Activated naive CD8-positive, alpha-beta T cell (primary cell): ENCODE results near the gene KCNIP3.

Experiments
- H3K27ac Mint-ChIP-seq: one replicate; pipeline ENCODE4 v1.8.0; 2021; ENCODE audit warnings: mixed read lengths
- H3K27me3 Mint-ChIP-seq: one replicate; pipeline ENCODE4 v1.8.0; 2021; ENCODE audit warnings: mixed read lengths
- H3K36me3 Mint-ChIP-seq: one replicate; pipeline ENCODE4 v1.8.0; 2021; ENCODE audit warnings: mixed read lengths
- H3K4me1 Mint-ChIP-seq: one replicate; pipeline ENCODE4 v1.8.0; 2021; ENCODE audit warnings: low read depth, mixed read lengths
- H3K4me3 Mint-ChIP-seq: one replicate; pipeline ENCODE4 v1.8.0; 2021; ENCODE audit warnings: mild to moderate bottlenecking, mixed read lengths
- H3K9me3 Mint-ChIP-seq: one replicate; pipeline ENCODE4 v1.8.0; 2021; ENCODE audit warnings: low read depth, mixed read lengths

The KCNIP3 gene

DNA sequence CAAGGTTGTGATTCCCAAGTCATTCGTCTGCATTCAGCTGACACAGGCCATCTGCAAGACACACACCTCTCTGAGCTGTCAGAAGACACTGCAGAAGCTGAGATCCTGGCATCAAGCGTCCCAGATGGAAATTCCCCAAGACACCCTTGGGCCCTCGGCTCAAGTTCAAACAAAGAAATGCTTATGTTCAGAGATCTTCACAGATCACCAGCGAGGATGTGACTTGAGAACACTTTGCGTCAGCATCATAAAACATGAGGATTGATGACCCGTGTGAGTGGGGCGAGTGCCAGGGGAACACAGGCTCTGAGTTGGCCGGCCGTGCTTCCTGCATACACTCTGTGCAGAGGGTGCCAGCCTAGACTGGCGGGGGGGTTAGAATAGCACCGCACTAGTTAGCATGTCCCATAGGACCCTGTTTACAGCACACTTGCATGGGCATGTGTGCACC, 36.8 kb downstream of the KCNIP3 start:
- Mint-ChIP-seq H3K9me3 (no peaks in the 10 kb centered on the region), H3K4me1 (no peaks in the 10 kb centered on the region), H3K27ac (no peak overlapping the region), H3K36me3 (no peaks in the 10 kb centered on the region), H3K4me3 (no peak overlapping the region), H3K27me3 (no peaks in the 10 kb centered on the region)

DNA sequence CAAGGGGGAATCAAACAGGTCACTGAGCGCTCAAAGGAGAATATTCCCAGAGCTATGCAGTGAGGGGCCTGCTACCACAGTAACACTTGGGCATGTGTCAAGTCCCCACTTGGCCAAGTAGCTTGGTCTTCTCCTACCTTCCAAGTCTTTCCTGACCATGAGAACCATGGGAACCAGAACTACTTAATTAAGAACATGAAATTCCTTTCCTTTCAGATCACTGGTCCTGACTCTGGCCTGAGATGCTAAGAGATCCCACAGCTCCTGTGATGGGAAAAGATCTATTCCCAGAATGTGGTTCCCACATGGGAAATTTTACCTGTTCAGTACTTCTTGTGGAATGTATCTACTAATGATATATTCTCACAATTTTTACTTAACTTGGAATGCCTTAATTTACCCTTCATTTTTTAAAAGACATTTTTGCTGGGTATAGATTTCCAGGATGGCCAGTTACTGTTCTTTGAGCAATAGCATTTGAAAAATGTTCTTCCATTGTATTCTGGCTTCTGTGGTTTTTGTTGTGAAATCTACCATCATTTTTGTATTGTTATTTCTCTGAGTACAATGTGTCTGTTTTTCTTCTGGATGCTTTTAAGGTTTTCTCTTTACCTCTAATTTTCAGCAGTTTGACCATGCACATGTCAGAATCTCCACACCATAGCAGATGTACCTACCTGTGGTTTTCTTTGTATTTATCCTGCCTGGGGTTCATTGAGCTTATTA, 37.9 kb downstream of the KCNIP3 start:
- Mint-ChIP-seq H3K4me1 (no peaks in the 10 kb centered on the region), H3K27me3 (no peaks in the 10 kb centered on the region), H3K9me3 (no peaks in the 10 kb centered on the region), H3K4me3 (no peak overlapping the region), H3K36me3 (no peaks in the 10 kb centered on the region), H3K27ac (no peak overlapping the region)

DNA sequence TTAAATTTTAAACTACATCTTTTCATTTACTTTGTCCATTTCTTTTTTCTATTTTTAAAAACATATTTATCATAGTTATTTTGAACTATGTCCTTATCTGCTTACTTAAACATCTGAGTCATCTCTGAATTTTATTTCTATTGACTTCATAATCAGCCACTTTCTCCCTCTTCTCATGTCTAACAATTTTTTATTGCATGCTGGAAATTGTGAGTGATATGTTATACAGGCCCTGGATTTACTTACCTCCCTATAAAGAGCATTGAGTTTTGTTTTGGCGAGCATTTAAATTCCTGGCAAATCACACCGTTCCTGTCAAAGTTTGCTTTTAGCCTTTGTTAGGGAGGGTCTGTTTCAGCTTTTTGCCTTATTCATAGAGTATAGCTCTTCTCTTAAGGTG, 39.3 kb downstream of the KCNIP3 start:
- H3K4me3 Mint-ChIP-seq: no peak overlapping the region
- no peaks in the 10 kb centered on the region for H3K4me1 Mint-ChIP-seq
- no peak overlapping the region for H3K27ac Mint-ChIP-seq
- no peaks in the 10 kb centered on the region for H3K36me3 Mint-ChIP-seq
- H3K27me3 Mint-ChIP-seq: no peaks in the 10 kb centered on the region
- H3K9me3 Mint-ChIP-seq: no peaks in the 10 kb centered on the region

DNA sequence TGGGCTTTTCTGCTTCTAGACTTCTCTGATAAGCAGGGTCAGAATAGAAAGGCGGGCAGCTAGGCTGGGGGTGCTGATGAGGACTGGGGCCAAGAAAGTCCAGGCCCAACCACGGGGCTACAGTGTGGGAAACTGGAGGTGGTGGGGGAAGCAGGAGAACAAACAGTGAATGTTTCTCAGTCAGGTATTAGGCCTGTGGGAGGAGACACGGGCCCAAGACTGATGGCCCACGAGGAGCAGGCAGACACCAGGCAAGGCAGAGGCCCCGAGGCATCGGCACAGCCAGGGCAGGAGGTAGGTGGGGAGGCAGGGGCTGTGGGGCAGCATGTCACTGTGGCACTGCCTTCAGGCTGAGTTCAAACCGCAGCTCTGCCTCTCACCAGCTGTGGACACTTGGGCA, 40.7 kb downstream of the KCNIP3 start:
- no peaks in the 10 kb centered on the region for H3K36me3 Mint-ChIP-seq
- peaks cover 8% of the 10 kb centered on the region for H3K27me3 Mint-ChIP-seq
- no peaks in the 10 kb centered on the region for H3K9me3 Mint-ChIP-seq
- no peak overlapping the region for H3K27ac Mint-ChIP-seq
- H3K4me3 Mint-ChIP-seq: no peak overlapping the region
- H3K4me1 Mint-ChIP-seq: no peaks in the 10 kb centered on the region

DNA sequence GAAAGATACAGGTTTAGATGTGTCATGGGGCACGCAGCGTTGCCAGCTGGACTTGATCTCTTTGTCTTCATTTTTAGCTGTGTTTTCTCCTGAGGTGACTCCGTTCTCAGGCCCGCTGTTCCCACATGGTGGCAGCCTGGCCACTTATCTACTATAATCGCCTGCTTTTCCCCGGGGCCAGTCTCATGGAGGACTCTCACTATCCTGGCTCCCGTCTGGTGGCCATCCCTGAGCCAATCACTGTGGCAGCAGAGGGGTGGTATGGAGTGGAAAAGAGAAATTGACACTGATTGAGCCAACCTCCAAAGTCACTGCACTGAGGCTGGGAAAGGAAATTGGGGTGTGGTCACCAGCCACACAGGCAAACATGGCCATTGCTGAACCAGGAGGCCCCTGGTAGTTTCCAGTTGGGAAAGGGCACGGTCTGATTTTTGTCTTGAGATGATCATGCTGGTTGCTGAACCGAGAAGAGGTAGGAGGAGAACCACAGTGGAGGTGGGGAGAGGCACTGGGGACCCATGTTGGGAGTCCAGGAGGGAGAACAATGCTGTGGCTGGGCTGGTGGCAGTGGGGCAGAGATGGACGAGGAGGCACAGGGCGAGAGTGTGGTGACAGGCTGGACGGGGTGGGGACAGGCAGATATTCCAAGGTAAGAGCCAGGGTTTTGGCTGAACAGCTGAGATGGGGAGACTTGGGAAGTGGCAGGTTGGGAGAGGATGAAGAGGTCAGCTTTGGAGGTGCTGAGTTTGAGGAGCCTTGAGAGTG, 45.6 kb downstream of the KCNIP3 start:
- Mint-ChIP-seq H3K4me3 (no peak overlapping the region), H3K27me3 (peaks cover 20% of the 10 kb centered on the region)

DNA sequence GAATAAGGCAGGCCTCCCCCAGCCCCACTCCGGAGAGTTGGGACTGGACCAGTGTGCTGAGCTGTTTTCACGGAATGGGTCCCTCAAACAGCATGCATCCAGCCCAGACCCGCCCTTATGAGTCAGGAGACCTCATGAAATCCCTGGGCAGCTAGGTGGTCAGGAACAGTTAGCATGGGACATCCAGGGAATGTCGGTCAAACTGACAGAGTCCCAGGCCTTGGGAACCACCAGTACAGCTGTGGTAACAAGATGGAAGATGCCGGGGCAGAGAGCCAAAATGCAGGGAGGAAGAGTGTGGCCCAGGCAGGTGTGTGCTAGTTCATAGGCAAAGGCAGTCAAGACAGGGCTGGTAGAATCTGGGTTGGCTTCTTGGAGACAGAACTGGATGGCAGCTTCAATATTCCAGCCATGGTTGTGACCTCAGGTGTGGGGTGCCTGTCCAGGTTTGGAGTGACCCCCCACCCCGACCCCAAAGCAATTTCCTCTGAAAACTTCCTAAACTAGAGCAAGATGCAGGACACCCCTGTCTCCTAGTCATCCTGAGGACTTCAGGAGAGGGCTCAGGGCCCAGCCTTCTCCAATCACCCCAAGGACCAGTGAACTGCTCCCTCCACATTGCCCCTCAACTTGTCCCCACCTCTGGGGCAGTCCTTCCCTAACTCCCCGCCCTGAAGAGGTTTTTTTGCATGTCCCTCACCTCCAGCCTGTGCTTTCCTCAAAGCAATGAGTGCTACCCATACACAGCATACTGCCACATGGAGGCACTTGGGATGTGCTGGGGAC, 46.5 kb downstream of the KCNIP3 start:
- Mint-ChIP-seq H3K4me1 (no peaks in the 10 kb centered on the region), H3K27ac (no peak overlapping the region), H3K4me3 (no peak overlapping the region), H3K36me3 (no peaks in the 10 kb centered on the region), H3K27me3 (peaks cover 20% of the 10 kb centered on the region), H3K9me3 (no peaks in the 10 kb centered on the region)

More for the DNA sequence above, 45.6 kb downstream of the KCNIP3 start:
- Mint-ChIP-seq H3K9me3 (no peaks in the 10 kb centered on the region), H3K27ac (no peak overlapping the region), H3K4me1 (no peaks in the 10 kb centered on the region), H3K36me3 (no peaks in the 10 kb centered on the region)

DNA sequence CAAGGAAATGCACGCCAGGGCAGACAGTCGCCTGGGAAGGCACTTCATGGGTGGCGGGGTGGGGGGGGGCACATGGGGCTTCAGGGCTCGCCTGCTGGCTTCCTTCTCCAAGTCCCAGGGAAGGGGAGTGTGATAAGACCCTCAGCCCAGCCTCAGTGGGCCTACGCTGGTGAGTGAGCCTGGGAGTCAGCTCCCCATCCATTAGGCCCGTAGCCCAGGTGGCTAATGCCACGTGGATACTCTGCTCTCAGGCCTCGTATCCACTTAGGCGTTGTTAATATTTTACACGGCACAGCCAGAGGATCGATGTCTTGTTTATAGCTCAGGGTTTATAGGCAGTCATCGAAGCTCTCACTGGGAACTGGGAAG, 47.1 kb downstream of the KCNIP3 start:
- no peaks in the 10 kb centered on the region for H3K36me3 Mint-ChIP-seq
- H3K27ac Mint-ChIP-seq: no peak overlapping the region
- no peaks in the 10 kb centered on the region for H3K4me1 Mint-ChIP-seq
- no peak overlapping the region for H3K4me3 Mint-ChIP-seq
- peaks cover 20% of the 10 kb centered on the region for H3K27me3 Mint-ChIP-seq
- H3K9me3 Mint-ChIP-seq: no peaks in the 10 kb centered on the region

DNA sequence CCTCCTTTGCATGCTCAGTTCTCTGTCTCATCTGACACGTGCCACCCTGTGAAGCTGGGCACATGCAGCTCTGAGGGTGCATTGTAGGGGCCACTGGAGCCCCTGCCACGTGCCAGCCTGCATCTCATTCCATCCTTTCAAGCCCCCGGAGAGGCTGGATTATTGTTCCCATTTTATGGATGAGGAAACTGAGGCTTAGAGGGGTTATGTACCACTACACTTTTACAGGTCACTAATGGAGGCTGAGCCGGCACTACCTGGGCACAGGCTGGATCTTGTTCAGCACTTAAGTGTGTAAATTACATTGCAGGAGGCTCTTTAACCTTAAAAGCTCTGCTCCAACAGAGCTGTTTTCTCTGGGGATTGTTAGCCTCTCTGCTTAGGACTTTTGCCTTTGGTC, 47.5 kb downstream of the KCNIP3 start:
- Mint-ChIP-seq H3K27ac (no peak overlapping the region), H3K4me1 (no peaks in the 10 kb centered on the region), H3K36me3 (no peaks in the 10 kb centered on the region), H3K9me3 (no peaks in the 10 kb centered on the region), H3K4me3 (peak overlapping the region; percentile 80), H3K27me3 (peaks cover 20% of the 10 kb centered on the region)

DNA sequence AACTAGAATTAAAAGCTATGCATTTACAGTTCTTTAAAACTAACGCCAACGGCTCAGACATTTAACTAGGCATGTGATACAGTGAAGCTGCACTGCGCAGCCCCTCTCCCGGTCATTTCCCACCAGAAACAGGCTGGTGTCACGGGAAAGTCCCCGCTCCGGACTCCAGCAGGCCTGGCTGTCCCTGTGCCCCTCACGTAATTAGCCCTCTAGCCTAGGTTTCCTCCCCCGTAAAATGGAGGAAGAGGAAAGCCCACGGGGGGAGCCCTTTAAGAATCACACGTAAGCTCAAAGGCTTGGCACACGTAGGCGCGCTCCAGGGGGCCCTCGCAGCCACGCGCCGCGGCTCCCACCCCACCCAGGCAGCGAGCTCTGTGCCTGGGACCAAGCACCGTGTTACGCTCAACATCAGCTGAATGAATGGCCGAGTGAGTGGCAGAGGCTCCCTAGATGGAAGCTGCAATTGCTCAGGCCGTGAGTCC, 48.0 kb downstream of the KCNIP3 start:
- H3K36me3 Mint-ChIP-seq: no peaks in the 10 kb centered on the region
- H3K27ac Mint-ChIP-seq: no peak overlapping the region
- peaks cover 20% of the 10 kb centered on the region for H3K27me3 Mint-ChIP-seq
- H3K4me1 Mint-ChIP-seq: no peaks in the 10 kb centered on the region
- H3K4me3 Mint-ChIP-seq: peak overlapping the region; percentile 80
- H3K9me3 Mint-ChIP-seq: no peaks in the 10 kb centered on the region

DNA sequence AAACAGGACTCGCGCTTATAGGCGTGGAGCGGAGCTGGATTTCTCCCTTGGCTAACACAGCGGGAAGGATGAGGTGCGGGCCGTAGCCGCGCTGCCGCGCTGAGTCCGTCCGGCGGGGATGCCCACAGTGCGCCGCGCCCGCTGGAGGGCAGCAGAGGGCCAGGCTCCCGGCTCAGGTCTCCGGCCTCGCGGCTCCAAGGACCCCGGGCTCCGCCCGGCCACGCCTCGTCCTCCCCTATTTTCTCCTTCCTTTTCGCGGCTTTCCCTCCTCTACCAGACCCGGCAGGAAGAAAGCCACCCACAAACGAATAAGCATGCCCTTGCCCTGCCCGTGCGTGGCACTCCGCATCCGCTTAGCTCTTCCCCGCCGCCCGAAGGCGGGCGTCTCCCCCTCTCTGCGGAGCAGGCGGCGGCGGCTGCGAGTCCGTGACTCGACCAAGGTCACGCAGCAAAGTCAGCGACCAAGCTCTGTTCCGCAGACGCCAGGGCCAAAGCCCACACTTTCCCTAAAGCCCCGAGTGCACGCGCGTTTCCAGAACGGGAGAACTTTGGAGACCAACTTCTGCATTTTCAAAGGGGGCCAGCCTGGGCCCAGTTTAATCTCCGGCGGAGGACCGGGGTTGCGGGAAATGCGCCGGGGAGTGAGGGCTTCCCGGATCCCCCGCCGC, 48.5 kb downstream of the KCNIP3 start:
- Mint-ChIP-seq H3K27ac (no peak overlapping the region), H3K4me3 (peak overlapping the region; percentile 80), H3K36me3 (no peaks in the 10 kb centered on the region), H3K4me1 (no peaks in the 10 kb centered on the region), H3K9me3 (no peaks in the 10 kb centered on the region), H3K27me3 (peaks cover 20% of the 10 kb centered on the region)

DNA sequence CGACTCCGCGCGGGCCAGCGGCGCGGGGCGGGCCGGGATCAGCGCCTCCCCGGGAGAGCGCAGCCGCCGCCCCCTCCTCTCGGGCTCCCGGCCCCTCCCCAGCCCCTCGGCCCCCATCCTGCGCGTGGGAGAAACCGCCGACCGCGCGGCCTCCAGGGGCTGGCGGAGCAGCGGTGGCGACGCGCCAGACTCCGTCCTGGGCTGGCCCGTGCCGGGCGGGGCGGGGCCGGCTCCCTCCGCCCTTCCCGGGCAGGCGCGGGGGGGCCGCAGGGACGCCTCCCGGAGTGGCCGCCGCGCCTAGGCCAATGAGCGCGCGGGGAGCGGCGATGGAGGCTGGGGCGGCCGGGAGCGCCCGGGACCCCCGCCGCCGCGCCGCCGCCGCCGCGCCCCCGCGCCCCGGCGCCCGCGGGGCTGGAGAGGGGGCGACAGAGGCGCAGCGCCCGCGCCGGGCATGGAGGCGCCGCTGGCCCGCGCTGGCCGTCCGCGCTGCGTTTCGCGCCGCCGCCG, 49.1 kb downstream of the KCNIP3 start:
- Mint-ChIP-seq H3K4me1 (no peaks in the 10 kb centered on the region), H3K9me3 (no peaks in the 10 kb centered on the region), H3K27ac (no peak overlapping the region), H3K4me3 (no peak overlapping the region), H3K27me3 (peaks cover 20% of the 10 kb centered on the region), H3K36me3 (no peaks in the 10 kb centered on the region)

DNA sequence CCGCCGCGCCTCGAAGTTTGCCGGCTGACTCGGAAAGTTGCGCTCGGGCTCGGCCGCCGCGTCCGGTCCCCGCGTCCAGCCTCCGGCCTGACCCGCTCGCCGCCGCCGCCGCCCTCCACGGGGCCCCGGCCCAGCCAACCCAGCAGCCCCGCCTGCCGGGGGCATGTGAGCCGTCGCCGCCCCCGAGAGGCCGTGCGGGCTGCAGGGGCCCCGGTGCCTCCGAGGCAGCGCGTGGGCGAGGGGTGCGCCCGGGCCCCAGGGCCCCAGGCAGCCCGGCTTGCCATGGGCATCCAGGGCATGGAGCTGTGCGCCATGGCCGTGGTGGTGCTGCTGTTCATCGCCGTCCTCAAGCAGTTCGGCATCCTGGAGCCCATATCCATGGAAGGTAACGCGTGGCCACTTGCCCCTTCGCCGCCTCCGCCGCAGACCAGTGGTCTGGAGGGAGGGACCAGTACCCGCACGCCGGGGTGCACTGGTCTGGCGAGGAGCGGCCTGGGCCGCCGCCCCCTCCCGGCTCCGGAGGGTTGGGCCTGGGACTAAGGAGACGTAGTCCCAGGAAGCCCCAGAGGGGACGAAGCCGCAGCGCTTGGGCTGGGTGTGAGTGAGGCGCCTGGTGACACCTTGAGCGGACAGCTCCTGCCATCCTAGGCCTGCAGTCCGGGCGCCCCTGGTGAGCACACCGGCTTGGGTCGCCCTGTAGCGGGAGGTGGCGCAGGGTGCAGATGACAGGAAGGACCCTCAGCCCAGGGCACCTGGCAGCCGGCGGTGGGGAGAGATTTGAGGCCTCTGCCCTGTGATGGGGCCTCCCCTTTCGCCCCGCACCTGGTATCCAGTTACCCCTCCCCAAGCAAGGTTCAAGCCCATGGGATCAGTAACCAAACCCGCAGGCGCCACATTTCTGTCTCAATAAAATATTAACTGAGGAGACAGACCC, 49.9 kb downstream of the KCNIP3 start:
- Mint-ChIP-seq H3K27ac (no peak overlapping the region), H3K4me1 (no peaks in the 10 kb centered on the region), H3K36me3 (no peaks in the 10 kb centered on the region), H3K4me3 (no peak overlapping the region), H3K27me3 (peaks cover 17% of the 10 kb centered on the region), H3K9me3 (no peaks in the 10 kb centered on the region)

DNA sequence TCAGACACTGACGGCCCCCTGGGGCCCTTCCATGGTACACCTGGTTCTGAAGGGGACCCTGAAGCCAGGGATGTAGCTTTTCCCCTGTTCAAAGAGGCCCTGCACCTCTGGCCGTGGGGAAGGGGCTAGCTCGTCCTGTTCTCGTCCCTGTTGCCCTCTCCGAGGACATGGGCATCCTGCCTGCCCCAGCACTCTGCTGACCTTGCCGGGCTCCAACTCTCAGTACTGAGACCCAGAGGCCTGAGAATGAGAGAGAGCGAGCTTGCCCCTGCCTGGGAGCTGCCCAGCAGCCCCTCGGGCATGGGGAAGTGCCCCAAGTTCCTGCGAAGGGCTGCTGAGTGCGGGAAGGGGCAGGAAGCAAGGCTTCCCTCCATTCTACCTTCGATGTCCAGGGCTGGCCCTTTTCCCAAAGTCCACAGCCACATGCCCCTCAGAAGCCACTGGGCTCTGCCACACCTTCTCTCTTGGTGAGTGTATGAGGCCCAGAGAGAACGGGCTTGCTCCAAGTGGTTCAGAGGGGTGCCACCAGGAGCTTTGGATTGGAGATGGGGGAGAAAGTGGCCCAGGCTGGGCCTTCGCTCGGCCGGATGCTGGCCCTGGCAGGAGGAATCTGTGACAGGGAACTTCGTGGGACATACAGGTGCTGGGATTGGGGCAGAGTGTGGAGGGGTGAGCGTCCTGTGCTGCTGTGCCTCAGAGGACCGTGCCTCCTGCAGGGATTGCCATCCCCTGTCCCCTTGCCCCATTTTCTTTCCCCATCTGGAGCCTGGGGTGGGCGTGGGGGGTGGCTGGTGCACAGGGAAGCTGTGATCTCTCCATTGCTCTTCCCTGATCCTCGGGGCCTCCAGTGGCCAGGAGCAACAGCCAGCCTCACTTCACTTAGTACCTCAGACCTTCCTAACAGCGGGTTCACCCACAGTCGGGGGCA, 50.8 kb downstream of the KCNIP3 start:
- Mint-ChIP-seq H3K36me3 (no peaks in the 10 kb centered on the region), H3K27me3 (peaks cover 11% of the 10 kb centered on the region), H3K4me1 (no peaks in the 10 kb centered on the region), H3K27ac (no peak overlapping the region), H3K4me3 (peak overlapping the region; percentile 59), H3K9me3 (no peaks in the 10 kb centered on the region)
